ENCODE measurements around the gene FAR2.
A peak's percentile ranks its signal among the peaks of the same experiment; 100 is the strongest.

FAR2 gene

DNA sequence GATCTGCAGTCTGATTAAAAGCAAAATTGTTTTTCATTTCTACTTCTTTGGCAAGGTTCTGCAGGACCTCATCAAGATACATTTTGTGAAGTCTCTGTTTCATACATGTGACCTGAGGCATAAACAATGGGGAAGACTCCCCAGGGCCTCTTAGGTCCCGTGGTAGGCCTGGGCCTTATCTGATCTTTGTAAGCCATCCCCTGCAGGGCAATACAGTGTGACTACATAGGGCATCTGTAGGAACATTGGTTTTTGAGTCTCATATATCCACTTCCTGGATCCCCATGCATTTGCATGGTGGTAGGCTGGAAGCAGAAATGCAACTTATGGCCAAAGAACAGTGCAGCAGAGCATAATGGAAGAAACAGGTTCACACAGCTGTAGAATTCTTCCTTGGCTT, 6.0 kb downstream of the FAR2 start:
- Histone ChIP-seq H3K9me3 (ENCODE audit: control insufficient read depth, insufficient read depth, low read depth, low read length) (no peaks in the 10 kb centered on the region), H3K36me3 (ENCODE audit: control insufficient read depth in 2 of 2, insufficient read depth in 1 of 2, low read length in 2 of 2) (no peaks in the 10 kb centered on the region), H3K27ac (ENCODE audit: extremely low read depth, low read depth, low read length) (no peak overlapping the region; the same call in 1 of the 2 replicates), H3K4me3 (ENCODE audit: low read depth, low read length) (no peak overlapping the region), H3K4me1 (ENCODE audit: control insufficient read depth, insufficient read depth, low read length) (peaks cover 7% of the 10 kb centered on the region)
- POLR2A ChIA-PET: no interaction called here
- CTCF ChIA-PET: no interaction called here
- TF ChIP-seq, protein P1, sequence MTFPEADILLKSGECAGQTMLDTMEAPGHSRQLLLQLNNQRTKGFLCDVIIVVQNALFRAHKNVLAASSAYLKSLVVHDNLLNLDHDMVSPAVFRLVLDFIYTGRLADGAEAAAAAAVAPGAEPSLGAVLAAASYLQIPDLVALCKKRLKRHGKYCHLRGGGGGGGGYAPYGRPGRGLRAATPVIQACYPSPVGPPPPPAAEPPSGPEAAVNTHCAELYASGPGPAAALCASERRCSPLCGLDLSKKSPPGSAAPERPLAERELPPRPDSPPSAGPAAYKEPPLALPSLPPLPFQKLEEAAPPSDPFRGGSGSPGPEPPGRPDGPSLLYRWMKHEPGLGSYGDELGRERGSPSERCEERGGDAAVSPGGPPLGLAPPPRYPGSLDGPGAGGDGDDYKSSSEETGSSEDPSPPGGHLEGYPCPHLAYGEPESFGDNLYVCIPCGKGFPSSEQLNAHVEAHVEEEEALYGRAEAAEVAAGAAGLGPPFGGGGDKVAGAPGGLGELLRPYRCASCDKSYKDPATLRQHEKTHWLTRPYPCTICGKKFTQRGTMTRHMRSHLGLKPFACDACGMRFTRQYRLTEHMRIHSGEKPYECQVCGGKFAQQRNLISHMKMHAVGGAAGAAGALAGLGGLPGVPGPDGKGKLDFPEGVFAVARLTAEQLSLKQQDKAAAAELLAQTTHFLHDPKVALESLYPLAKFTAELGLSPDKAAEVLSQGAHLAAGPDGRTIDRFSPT (tag by site-specific recombination; IDR thresholded peaks at IDR 0.05): no peak
- TF ChIP-seq ZBTB7A (tag by site-specific recombination; IDR thresholded peaks at IDR 0.05; ENCODE audit: low read depth) (no peak), ZBTB20 (tag by site-specific recombination; IDR thresholded peaks at IDR 0.05) (peak; percentile 13; the same call in 1 of the 2 replicates), ZNF571 (tag by site-specific recombination; IDR thresholded peaks at IDR 0.05) (no peak), ZNF48 (tag by site-specific recombination; IDR thresholded peaks at IDR 0.05) (no peak), ZIC2 (tag by site-specific recombination; IDR thresholded peaks at IDR 0.05) (peak; percentile 88), ZNF184 (tag by site-specific recombination; IDR thresholded peaks at IDR 0.05) (no peak), ZNF423 (tag by site-specific recombination; IDR thresholded peaks at IDR 0.05) (0 out of 2 replicates have a peak, but pooled peaks have one; percentile 36), HOXC10 (CRISPR knock-in tag; IDR thresholded peaks at IDR 0.05) (no peak), ZNF132 (tag by site-specific recombination; IDR thresholded peaks at IDR 0.05; ENCODE audit: borderline replicate concordance) (no peak), ZNF138 (tag by site-specific recombination; IDR thresholded peaks at IDR 0.05; ENCODE audit: borderline replicate concordance) (no peak), ZNF830 (tag by site-specific recombination; IDR thresholded peaks at IDR 0.05; ENCODE audit: low read depth) (no peak), ZNF2 (tag by site-specific recombination; IDR thresholded peaks at IDR 0.05) (no peak), ZNF544 (tag by site-specific recombination; IDR thresholded peaks at IDR 0.05) (no peak), ZNF707 (tag by site-specific recombination; IDR thresholded peaks at IDR 0.05) (no peak), ZNF23 (tag by site-specific recombination; IDR thresholded peaks at IDR 0.05; ENCODE audit: borderline replicate concordance) (no peak), KLF16 (tag by site-specific recombination; IDR thresholded peaks at IDR 0.05) (no peak), ZNF292 (tag by site-specific recombination; IDR thresholded peaks at IDR 0.05; ENCODE audit: borderline replicate concordance, low read depth) (no peak), OSR2 (tag by site-specific recombination; IDR thresholded peaks at IDR 0.05) (no peak; the same call in 1 of the 2 replicates), ZFP41 (tag by site-specific recombination; IDR thresholded peaks at IDR 0.05; ENCODE audit: borderline replicate concordance) (no peak), ZNF140 (tag by site-specific recombination; IDR thresholded peaks at IDR 0.05) (no peak)
- TF ChIP-seq, protein P2, sequence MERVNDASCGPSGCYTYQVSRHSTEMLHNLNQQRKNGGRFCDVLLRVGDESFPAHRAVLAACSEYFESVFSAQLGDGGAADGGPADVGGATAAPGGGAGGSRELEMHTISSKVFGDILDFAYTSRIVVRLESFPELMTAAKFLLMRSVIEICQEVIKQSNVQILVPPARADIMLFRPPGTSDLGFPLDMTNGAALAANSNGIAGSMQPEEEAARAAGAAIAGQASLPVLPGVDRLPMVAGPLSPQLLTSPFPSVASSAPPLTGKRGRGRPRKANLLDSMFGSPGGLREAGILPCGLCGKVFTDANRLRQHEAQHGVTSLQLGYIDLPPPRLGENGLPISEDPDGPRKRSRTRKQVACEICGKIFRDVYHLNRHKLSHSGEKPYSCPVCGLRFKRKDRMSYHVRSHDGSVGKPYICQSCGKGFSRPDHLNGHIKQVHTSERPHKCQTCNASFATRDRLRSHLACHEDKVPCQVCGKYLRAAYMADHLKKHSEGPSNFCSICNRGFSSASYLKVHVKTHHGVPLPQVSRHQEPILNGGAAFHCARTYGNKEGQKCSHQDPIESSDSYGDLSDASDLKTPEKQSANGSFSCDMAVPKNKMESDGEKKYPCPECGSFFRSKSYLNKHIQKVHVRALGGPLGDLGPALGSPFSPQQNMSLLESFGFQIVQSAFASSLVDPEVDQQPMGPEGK (tag by site-specific recombination; IDR thresholded peaks at IDR 0.05): no peak
- TF ChIP-seq, protein P3, sequence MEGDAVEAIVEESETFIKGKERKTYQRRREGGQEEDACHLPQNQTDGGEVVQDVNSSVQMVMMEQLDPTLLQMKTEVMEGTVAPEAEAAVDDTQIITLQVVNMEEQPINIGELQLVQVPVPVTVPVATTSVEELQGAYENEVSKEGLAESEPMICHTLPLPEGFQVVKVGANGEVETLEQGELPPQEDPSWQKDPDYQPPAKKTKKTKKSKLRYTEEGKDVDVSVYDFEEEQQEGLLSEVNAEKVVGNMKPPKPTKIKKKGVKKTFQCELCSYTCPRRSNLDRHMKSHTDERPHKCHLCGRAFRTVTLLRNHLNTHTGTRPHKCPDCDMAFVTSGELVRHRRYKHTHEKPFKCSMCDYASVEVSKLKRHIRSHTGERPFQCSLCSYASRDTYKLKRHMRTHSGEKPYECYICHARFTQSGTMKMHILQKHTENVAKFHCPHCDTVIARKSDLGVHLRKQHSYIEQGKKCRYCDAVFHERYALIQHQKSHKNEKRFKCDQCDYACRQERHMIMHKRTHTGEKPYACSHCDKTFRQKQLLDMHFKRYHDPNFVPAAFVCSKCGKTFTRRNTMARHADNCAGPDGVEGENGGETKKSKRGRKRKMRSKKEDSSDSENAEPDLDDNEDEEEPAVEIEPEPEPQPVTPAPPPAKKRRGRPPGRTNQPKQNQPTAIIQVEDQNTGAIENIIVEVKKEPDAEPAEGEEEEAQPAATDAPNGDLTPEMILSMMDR (tag by site-specific recombination; IDR thresholded peaks at IDR 0.05): no peak
- TF ChIP-seq, protein P4, sequence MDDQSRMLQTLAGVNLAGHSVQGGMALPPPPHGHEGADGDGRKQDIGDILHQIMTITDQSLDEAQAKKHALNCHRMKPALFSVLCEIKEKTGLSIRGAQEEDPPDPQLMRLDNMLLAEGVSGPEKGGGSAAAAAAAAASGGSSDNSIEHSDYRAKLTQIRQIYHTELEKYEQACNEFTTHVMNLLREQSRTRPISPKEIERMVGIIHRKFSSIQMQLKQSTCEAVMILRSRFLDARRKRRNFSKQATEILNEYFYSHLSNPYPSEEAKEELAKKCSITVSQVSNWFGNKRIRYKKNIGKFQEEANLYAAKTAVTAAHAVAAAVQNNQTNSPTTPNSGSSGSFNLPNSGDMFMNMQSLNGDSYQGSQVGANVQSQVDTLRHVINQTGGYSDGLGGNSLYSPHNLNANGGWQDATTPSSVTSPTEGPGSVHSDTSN (CRISPR knock-in tag; IDR thresholded peaks at IDR 0.05): no peak
- TF ChIP-seq, protein P5, sequence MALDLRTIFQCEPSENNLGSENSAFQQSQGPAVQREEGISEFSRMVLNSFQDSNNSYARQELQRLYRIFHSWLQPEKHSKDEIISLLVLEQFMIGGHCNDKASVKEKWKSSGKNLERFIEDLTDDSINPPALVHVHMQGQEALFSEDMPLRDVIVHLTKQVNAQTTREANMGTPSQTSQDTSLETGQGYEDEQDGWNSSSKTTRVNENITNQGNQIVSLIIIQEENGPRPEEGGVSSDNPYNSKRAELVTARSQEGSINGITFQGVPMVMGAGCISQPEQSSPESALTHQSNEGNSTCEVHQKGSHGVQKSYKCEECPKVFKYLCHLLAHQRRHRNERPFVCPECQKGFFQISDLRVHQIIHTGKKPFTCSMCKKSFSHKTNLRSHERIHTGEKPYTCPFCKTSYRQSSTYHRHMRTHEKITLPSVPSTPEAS (tag by site-specific recombination; IDR thresholded peaks at IDR 0.05): no peak
- TF ChIP-seq, protein P6, sequence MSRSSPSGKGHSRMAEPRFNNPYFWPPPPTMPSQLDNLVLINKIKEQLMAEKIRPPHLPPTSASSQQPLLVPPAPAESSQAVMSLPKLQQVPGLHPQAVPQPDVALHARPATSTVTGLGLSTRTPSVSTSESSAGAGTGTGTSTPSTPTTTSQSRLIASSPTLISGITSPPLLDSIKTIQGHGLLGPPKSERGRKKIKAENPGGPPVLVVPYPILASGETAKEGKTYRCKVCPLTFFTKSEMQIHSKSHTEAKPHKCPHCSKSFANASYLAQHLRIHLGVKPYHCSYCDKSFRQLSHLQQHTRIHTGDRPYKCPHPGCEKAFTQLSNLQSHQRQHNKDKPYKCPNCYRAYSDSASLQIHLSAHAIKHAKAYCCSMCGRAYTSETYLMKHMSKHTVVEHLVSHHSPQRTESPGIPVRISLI (tag by site-specific recombination; IDR thresholded peaks at IDR 0.05): no peak
- TF ChIP-seq, protein P7, sequence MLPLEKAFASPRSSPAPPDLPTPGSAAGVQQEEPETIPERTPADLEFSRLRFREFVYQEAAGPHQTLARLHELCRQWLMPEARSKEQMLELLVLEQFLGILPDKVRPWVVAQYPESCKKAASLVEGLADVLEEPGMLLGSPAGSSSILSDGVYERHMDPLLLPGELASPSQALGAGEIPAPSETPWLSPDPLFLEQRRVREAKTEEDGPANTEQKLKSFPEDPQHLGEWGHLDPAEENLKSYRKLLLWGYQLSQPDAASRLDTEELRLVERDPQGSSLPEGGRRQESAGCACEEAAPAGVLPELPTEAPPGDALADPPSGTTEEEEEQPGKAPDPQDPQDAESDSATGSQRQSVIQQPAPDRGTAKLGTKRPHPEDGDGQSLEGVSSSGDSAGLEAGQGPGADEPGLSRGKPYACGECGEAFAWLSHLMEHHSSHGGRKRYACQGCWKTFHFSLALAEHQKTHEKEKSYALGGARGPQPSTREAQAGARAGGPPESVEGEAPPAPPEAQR (tag by site-specific recombination; IDR thresholded peaks at IDR 0.05): no peak
